Activated naive CD8-positive, alpha-beta T cell treated with anti-CD3 and anti-CD28 coated beads, Interleukin-2, amount 50 U/mL, for 16 hours (primary cell): ENCODE data around the gene BDH1.
"Not testable (repeated sequence)": the region's sequence is repeated elsewhere in the genome, so short reads cannot be mapped to it uniquely, and the experiment has no call there.

Experiments
- DNase-seq: peaks from one replicate; pipeline ENCODE4 v3.0.0-alpha.2; 2020; ENCODE audit warnings: low read depth, low spot score

The BDH1 gene

GRCh38 chr3:197555281-197556261 lies at the start of gene BDH1:
Gene BDH1, minus strand, starts transcription at chr3:197555968. Its CDS starts 9,525 bp downstream, at chr3:197546443.
- DNase-seq = peak; percentile 57

GRCh38 chr3:197603317-197603933 lies 47.7 kb upstream of the BDH1 start:
- DNase-seq = no peak

GRCh38 chr3:197602351-197602750 lies 46.6 kb upstream of the BDH1 start:
- not testable (repeated sequence) for DNase-seq

GRCh38 chr3:197601566-197601840 lies 45.7 kb upstream of the BDH1 start:
- DNase-seq = not testable (repeated sequence)

- DNase-seq = no peak
Measured at GRCh38 chr3:197600796-197601565, 45.2 kb upstream of the BDH1 start.

GRCh38 chr3:197599089-197599765 lies 43.5 kb upstream of the BDH1 start:
- peak; percentile 56 for DNase-seq

- DNase-seq = no peak
Measured at GRCh38 chr3:197598404-197598980, 42.7 kb upstream of the BDH1 start.

- no peak for DNase-seq
Measured at GRCh38 chr3:197597335-197597734, 41.6 kb upstream of the BDH1 start.

- DNase-seq = no peak
Measured at GRCh38 chr3:197595470-197596185, 39.9 kb upstream of the BDH1 start.

- no peak for DNase-seq
Measured at GRCh38 chr3:197593046-197593380, 37.2 kb upstream of the BDH1 start.

- DNase-seq = no peak
Measured at GRCh38 chr3:197592361-197593045, 36.7 kb upstream of the BDH1 start.

- DNase-seq = no peak
Measured at GRCh38 chr3:197591816-197592215, 36.0 kb upstream of the BDH1 start.

- DNase-seq = no peak
Measured at GRCh38 chr3:197590313-197590962, 34.7 kb upstream of the BDH1 start.

- no peak for DNase-seq
Measured at GRCh38 chr3:197589545-197589944, 33.8 kb upstream of the BDH1 start.

- DNase-seq = not testable (repeated sequence)
Measured at GRCh38 chr3:197586768-197587167, 31.0 kb upstream of the BDH1 start.

GRCh38 chr3:197586181-197586580 lies 30.4 kb upstream of the BDH1 start:
- DNase-seq = no peak

GRCh38 chr3:197584733-197585132 lies 29.0 kb upstream of the BDH1 start:
- no peak for DNase-seq

- no peak for DNase-seq
Measured at GRCh38 chr3:197583371-197583770, 27.6 kb upstream of the BDH1 start.

GRCh38 chr3:197580253-197580691 lies 24.5 kb upstream of the BDH1 start:
- no peak for DNase-seq

GRCh38 chr3:197578376-197578775 lies 22.6 kb upstream of the BDH1 start:
- DNase-seq = no peak
